Stimulated activated CD4-positive, alpha-beta T cell treated with anti-CD3 and anti-CD28 coated beads, Interleukin-4, amount 100 ng/mL, for 1 hour (primary cell): ENCODE data around the gene CETN1.

ENCODE experiments used
- DNase-seq: peaks from one replicate; pipeline ENCODE4 v3.0.0-alpha.2; 2020

Gene CETN1

GRCh38 chr18:627231-627630 lies 47.1 kb downstream of the CETN1 start:
- DNase-seq: no peak

GRCh38 chr18:629269-630150 lies 49.3 kb downstream of the CETN1 start:
- DNase-seq: no peak

GRCh38 chr18:631560-631959 lies 51.4 kb downstream of the CETN1 start:
- DNase-seq: no peak
